ENCODE measurements around the gene RPS6KB1. TPM values are rescaled to one million over a fixed set of nuclear protein-coding genes. Genes with fewer than 3 reads are reported as not detected.

The RPS6KB1 gene
- total RNA-seq, 1 experiment from 2014 or later, result 75.7 TPM

DNA sequence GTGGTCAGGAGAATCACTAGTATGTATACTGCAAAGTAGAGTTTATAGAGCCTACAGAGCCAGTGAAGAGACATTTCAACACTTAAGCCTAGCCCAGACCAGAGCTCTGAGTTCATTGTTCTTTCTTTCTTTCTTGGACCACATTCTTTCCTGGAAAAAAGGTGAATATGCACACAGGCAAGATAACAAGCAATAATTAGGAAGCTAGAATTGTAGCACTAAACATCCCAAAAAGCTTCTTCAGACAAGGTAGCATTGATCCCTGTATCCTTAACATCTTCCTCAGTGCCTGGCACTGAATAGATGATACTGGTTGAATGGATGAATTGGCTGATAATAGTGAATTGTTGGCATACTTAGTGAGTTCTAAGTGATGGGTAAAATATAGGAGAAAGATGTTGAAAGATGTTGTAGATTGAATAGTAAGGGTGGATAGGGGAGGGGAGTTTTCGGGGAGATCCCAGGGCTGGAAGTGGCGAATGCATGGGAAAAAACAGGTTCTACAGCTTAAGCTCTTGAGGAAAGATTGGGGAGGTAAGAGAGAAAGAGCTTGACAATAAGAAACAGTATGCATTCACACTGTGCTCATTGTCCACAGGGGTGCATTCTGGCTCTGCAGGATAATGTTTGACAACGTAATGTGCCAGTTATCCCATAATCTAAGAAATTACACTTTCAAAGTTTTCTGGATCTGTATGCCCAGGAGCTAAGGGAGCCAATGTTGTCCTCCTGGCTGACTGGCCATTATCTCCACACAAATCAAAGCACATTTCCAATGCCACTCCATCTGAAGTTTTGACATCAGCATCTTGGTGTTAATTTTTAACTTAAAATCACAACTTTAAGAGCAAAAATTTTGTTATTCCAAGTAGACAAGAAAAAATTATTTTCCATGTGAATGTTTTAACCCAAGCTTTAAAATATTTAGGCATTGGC, 35.8 kb upstream of the RPS6KB1 start:
- Histone ChIP-seq H3K36me3 (ENCODE audit: control insufficient read depth in 1 of 2, insufficient read depth in 2 of 2, low read length in 2 of 2) (peaks cover 3 to 6% of the 10 kb centered on the region in 2 experiments; a peak in 2 of 4 replicates), H2AFZ (ENCODE audit: low read depth, low read length, poor library complexity, severe bottlenecking) (no peak overlapping the region), H3K9me2 (ENCODE audit: insufficient read depth) (no peaks in the 10 kb centered on the region), H3K9me3 (ENCODE audit: control insufficient read depth in 1 of 2, insufficient read depth in 1 of 2, low read depth in 1 of 2, low read length in 2 of 2) (no peaks in the 10 kb centered on the region), H4K20me1 (ENCODE audit: insufficient read depth) (no peaks in the 10 kb centered on the region), H3K27me3 (ENCODE audit: insufficient read depth, low read length) (no peaks in the 10 kb centered on the region), H3K4me3 (replicated peaks in 1 of 2; ENCODE audit: low read depth in 1 of 2, low read length in 2 of 2) (no peak overlapping the region), H3K4me1 (ENCODE audit: control insufficient read depth in 1 of 2, insufficient read depth in 2 of 2, low read length in 2 of 2) (peaks cover 39 to 57% of the 10 kb centered on the region in 2 experiments), H3K79me2 (ENCODE audit: insufficient read depth, low read length) (no peaks in the 10 kb centered on the region), H3K4me2 (ENCODE audit: low read length) (no peak overlapping the region), H3K9ac (ENCODE audit: low read length) (no peak overlapping the region), H3K27ac (ENCODE audit: low read depth, low read length) (no peak overlapping the region)
- BruUV-seq (replicated peaks), result no TSS peak
- ChIA-PET POLR2A (interaction anchor here (0.9 to 1.3 kb wide), 3 partner anchors 14 to 103 kb away, joined by 3 to 5 read pairs (median 3); partner anchors contain the start of genes RPS6KB1 and TUBD1), CTCF (interaction anchor here (1.2 to 3.7 kb wide), 4 partner anchors 8 to 546 kb away, joined by 3 to 57 read pairs (median 12); no protein-coding TSS in a partner anchor), RAD21 (ENCODE audit: low non-redundant PET in 1 of 2, low total read pairs in 2 of 2, uncharacterized antibody in 2 of 2, unreplicated experiment in 2 of 2) (interaction anchor here in 1 of 2 experiments (0.6 kb wide), 1 partner anchor 106 kb away, joined by 6 read pairs; no protein-coding TSS in a partner anchor)
- no peak for ATAC-seq
- DNase-seq (ENCODE audit: low read depth, low spot score), result no peak
- TF ChIP-seq TCF7L2 (IDR thresholded peaks at IDR 0.05; ENCODE audit: borderline replicate concordance, extremely low read depth, insufficient read depth, insufficient read length), result no peak
- TF ChIP-seq ZFX (IDR thresholded peaks at IDR 0.05), result no peak
- TF ChIP-seq, protein P1, sequence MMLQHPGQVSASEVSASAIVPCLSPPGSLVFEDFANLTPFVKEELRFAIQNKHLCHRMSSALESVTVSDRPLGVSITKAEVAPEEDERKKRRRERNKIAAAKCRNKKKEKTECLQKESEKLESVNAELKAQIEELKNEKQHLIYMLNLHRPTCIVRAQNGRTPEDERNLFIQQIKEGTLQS (IDR thresholded peaks at IDR 0.05), result no peak
- TF ChIP-seq, protein P2, sequence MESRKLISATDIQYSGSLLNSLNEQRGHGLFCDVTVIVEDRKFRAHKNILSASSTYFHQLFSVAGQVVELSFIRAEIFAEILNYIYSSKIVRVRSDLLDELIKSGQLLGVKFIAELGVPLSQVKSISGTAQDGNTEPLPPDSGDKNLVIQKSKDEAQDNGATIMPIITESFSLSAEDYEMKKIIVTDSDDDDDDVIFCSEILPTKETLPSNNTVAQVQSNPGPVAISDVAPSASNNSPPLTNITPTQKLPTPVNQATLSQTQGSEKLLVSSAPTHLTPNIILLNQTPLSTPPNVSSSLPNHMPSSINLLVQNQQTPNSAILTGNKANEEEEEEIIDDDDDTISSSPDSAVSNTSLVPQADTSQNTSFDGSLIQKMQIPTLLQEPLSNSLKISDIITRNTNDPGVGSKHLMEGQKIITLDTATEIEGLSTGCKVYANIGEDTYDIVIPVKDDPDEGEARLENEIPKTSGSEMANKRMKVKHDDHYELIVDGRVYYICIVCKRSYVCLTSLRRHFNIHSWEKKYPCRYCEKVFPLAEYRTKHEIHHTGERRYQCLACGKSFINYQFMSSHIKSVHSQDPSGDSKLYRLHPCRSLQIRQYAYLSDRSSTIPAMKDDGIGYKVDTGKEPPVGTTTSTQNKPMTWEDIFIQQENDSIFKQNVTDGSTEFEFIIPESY (IDR thresholded peaks at IDR 0.05; ENCODE audit: extremely low read depth, insufficient replicate concordance, low read length), result no peak
- no peak for TF ChIP-seq RAD21 (IDR thresholded peaks at IDR 0.05; ENCODE audit: low read depth)
- TF ChIP-seq YY1 (IDR thresholded peaks at IDR 0.05; ENCODE audit: extremely low read depth, insufficient replicate concordance, low read depth, low read length), result no peak
- TF ChIP-seq, protein P3, sequence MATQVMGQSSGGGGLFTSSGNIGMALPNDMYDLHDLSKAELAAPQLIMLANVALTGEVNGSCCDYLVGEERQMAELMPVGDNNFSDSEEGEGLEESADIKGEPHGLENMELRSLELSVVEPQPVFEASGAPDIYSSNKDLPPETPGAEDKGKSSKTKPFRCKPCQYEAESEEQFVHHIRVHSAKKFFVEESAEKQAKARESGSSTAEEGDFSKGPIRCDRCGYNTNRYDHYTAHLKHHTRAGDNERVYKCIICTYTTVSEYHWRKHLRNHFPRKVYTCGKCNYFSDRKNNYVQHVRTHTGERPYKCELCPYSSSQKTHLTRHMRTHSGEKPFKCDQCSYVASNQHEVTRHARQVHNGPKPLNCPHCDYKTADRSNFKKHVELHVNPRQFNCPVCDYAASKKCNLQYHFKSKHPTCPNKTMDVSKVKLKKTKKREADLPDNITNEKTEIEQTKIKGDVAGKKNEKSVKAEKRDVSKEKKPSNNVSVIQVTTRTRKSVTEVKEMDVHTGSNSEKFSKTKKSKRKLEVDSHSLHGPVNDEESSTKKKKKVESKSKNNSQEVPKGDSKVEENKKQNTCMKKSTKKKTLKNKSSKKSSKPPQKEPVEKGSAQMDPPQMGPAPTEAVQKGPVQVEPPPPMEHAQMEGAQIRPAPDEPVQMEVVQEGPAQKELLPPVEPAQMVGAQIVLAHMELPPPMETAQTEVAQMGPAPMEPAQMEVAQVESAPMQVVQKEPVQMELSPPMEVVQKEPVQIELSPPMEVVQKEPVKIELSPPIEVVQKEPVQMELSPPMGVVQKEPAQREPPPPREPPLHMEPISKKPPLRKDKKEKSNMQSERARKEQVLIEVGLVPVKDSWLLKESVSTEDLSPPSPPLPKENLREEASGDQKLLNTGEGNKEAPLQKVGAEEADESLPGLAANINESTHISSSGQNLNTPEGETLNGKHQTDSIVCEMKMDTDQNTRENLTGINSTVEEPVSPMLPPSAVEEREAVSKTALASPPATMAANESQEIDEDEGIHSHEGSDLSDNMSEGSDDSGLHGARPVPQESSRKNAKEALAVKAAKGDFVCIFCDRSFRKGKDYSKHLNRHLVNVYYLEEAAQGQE (IDR thresholded peaks at IDR 0.05; ENCODE audit: low read depth), result no peak
- TF ChIP-seq, protein P4, sequence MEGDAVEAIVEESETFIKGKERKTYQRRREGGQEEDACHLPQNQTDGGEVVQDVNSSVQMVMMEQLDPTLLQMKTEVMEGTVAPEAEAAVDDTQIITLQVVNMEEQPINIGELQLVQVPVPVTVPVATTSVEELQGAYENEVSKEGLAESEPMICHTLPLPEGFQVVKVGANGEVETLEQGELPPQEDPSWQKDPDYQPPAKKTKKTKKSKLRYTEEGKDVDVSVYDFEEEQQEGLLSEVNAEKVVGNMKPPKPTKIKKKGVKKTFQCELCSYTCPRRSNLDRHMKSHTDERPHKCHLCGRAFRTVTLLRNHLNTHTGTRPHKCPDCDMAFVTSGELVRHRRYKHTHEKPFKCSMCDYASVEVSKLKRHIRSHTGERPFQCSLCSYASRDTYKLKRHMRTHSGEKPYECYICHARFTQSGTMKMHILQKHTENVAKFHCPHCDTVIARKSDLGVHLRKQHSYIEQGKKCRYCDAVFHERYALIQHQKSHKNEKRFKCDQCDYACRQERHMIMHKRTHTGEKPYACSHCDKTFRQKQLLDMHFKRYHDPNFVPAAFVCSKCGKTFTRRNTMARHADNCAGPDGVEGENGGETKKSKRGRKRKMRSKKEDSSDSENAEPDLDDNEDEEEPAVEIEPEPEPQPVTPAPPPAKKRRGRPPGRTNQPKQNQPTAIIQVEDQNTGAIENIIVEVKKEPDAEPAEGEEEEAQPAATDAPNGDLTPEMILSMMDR (IDR thresholded peaks at IDR 0.05 in 2 of 3, conservative IDR thresholded peaks at IDR 0.05 in 1 of 3; ENCODE audit: borderline replicate concordance in 1 of 3, insufficient read depth in 1 of 3, low read depth in 2 of 3, low read length in 2 of 3), result no peak
- TF ChIP-seq POLR2A (IDR thresholded peaks at IDR 0.05; ENCODE audit: borderline replicate concordance, extremely low read depth, insufficient read depth, insufficient read length), result no peak
- TF ChIP-seq ELF1 (IDR thresholded peaks at IDR 0.05; ENCODE audit: borderline replicate concordance, low read depth), result no peak
- no peak for TF ChIP-seq ZNF274 (IDR thresholded peaks at IDR 0.05; ENCODE audit: low read depth, low read length)
- TF ChIP-seq CEBPB (IDR thresholded peaks at IDR 0.05; ENCODE audit: low read depth), result no peak
- TF ChIP-seq, protein P5, sequence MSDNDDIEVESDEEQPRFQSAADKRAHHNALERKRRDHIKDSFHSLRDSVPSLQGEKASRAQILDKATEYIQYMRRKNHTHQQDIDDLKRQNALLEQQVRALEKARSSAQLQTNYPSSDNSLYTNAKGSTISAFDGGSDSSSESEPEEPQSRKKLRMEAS (IDR thresholded peaks at IDR 0.05), result no peak
- no peak for TF ChIP-seq EGR1 (IDR thresholded peaks at IDR 0.05; ENCODE audit: low read depth)
- no peak for TF ChIP-seq SIN3A (IDR thresholded peaks at IDR 0.05; ENCODE audit: low read depth)
- TF ChIP-seq FOSL1 (IDR thresholded peaks at IDR 0.05; ENCODE audit: low read depth), result no peak
- TF ChIP-seq JUND (IDR thresholded peaks at IDR 0.05), result no peak
- TF ChIP-seq CBX3 (IDR thresholded peaks at IDR 0.05; ENCODE audit: low read depth), result no peak
- intact Hi-C loops (cut with micrococcal nuclease), result no loop called here
